Cardiac fibroblast (primary cell): ENCODE results near the gene HSPA1B.
"Not testable (repeated sequence)": the region's sequence is repeated elsewhere in the genome, so short reads cannot be mapped to it uniquely, and the experiment has no call there.

Experiments used
- DNase-seq, 2 donors: peaks; one replicate each; pipeline versions ENCODE4 v3.0.0 to v3.0.0-alpha.2; 2010; ENCODE audit warnings: low read depth in 2 of 2
- H3K4me3 ChIP-seq, 2 donors: replicated peaks in 1 of 2; 1 replicate in 1 of 2; 2 replicates in 1 of 2; pipeline ENCODE4 v1.5.1; 2011; ENCODE audit warnings: low read depth in 2 of 2, low read length in 2 of 2, mild to moderate bottlenecking in 2 of 2, moderate library complexity in 1 of 2
- CTCF ChIP-seq: IDR thresholded peaks from one replicate; pipeline ENCODE4 v1.5.1; 2011; ENCODE audit warnings: low read depth, mild to moderate bottlenecking, low read length, inconsistent platforms

HSPA1B gene

GRCh38 chr6:31837369-31838113 lies 10.0 kb downstream of the HSPA1B start:
- no peak for TF ChIP-seq CTCF
- peak overlapping the region; percentile 78 to 97 for H3K4me3 ChIP-seq
- peak; percentile 25 to 49 for DNase-seq

- peak overlapping the region; percentile 78 to 97 for H3K4me3 ChIP-seq
- DNase-seq: not testable (repeated sequence)
These were observed 10.6 kb downstream of the HSPA1B start for GRCh38 chr6:31838114-31838553.

GRCh38 chr6:31838968-31839367 lies 11.4 kb downstream of the HSPA1B start:
- TF ChIP-seq CTCF: no peak
- no peak for DNase-seq
- H3K4me3 ChIP-seq: no peak overlapping the region

GRCh38 chr6:31839779-31840126 lies 12.2 kb downstream of the HSPA1B start:
- DNase-seq, H3K4me3 ChIP-seq: not testable (repeated sequence)

GRCh38 chr6:31842053-31842452 lies 14.5 kb downstream of the HSPA1B start:
- DNase-seq: no peak
- H3K4me3 ChIP-seq: no peak overlapping the region

GRCh38 chr6:31844507-31844906 lies 17.0 kb downstream of the HSPA1B start:
- no peak overlapping the region for H3K4me3 ChIP-seq
- TF ChIP-seq CTCF: no peak

More at GRCh38 chr6:31842053-31842452, 14.5 kb downstream of the HSPA1B start:
- no peak for TF ChIP-seq CTCF

GRCh38 chr6:31847276-31847978 lies 19.9 kb downstream of the HSPA1B start:
- no peak overlapping the region for H3K4me3 ChIP-seq
- TF ChIP-seq CTCF: no peak
- DNase-seq: no peak

More at GRCh38 chr6:31844507-31844906, 17.0 kb downstream of the HSPA1B start:
- DNase-seq: no peak
